Right lobe of liver (tissue), 4 donors: ENCODE data around the gene EVX1.

ENCODE experiments used
- CTCF ChIP-seq, 4 donors: fragments of 200-600 bp in 3 of 4; fragments of 450-650 bp in 1 of 4; IDR thresholded peaks; one replicate each; pipeline versions ENCODE4 v1.5.1 to v1.8.0; 2016 to 2022; ENCODE audit warnings: antibody characterized with exemption in 4 of 4, mild to moderate bottlenecking in 2 of 4
- POLR2A ChIP-seq: fragments of 450-650 bp; IDR thresholded peaks from one replicate; pipeline ENCODE4 v1.6.1; 2017; ENCODE audit warnings: antibody characterized with exemption, mild to moderate bottlenecking
- donor health status: DM: no; HTN: no; CAD: no.
- donor health status: DM: no; HTN: no; CAD: no.
- donor health status: DM: no; HTN: yes; CAD: no.

DNA sequence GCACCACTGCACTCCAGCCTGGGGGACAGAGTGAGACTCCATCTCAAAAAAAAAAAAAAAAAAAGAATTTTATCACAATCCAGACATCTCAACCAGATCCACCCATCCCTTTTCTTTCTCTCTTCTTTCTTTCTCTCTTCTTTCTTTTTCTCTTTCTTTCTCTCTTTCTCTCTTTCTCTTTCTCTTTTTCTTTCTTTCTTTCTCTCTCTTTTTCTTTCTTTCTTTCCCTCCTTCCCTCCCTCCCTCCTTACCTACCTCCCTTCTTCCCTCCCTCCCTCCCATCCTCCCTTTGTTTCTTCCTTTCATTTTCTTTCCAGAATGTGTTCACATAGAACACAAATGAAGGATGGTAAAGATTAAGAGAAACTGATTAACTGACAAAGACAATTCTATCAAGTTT is 24.7 kb upstream of the EVX1 start:
- TF ChIP-seq CTCF (IDR thresholded peaks at IDR 0.05), result no peak
- TF ChIP-seq POLR2A, result no peak
